Activated naive CD4-positive, alpha-beta T cell treated with anti-CD3 and anti-CD28 coated beads, Interleukin-2, amount 10 ng/mL, durations not matched to agents 7 days and 5 days (primary cell): Measurements from ENCODE around the gene IKZF2.
"Not testable (repeated sequence)": the region's sequence is repeated elsewhere in the genome, so short reads cannot be mapped to it uniquely, and the experiment has no call there.

ENCODE experiments used
- CTCF ChIA-PET: fragments of 350-600 bp; sonication (Branson Sonifier 250); formaldehyde crosslinking; loops from one replicate; lab custom pipeline; 2021; ENCODE audit warnings: antibody characterized with exemption; lab: Charles Lee
- DNase-seq: peaks from one replicate; pipeline ENCODE4 v3.0.0-alpha.2; 2020
- H3K27ac Mint-ChIP-seq: one replicate; pipeline ENCODE4 v1.8.0; 2021; ENCODE audit warnings: mild to moderate bottlenecking, moderate library complexity, mixed read lengths
- H3K27me3 Mint-ChIP-seq: one replicate; pipeline ENCODE4 v1.8.0; 2021; ENCODE audit warnings: mild to moderate bottlenecking, mixed read lengths
- H3K36me3 Mint-ChIP-seq: one replicate; pipeline ENCODE4 v1.8.0; 2021; ENCODE audit warnings: mixed read lengths
- H3K4me1 Mint-ChIP-seq: one replicate; pipeline ENCODE4 v1.8.0; 2021; ENCODE audit warnings: mixed read lengths
- H3K4me3 Mint-ChIP-seq: one replicate; pipeline ENCODE4 v1.8.0; 2021; ENCODE audit warnings: mild to moderate bottlenecking, moderate library complexity, mixed read lengths
- H3K9me3 Mint-ChIP-seq: one replicate; pipeline ENCODE4 v1.8.0; 2021; ENCODE audit warnings: mixed read lengths

The IKZF2 gene

DNA sequence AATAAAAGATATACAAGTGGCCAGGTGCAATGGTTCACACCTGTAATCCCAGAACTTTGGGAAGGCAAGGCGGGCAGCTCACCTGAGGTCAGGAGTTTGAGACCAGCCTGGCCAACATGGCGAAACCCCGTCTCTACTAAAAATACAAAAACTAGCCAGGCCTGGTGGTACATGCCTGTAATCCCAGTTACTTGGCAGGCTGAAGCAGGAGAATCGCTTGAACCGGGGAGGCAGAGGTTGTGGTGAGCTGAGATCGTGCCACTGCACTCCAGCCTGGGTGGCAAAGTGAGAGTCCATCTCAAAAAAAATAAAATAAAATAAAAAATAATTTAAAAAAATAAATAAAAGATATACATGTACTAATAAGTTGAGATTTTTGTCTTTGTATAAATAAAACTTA lies 130.5 kb downstream of the IKZF2 start:
- not testable (repeated sequence) for H3K4me3 Mint-ChIP-seq, H3K27me3 Mint-ChIP-seq

GRCh38 chr2:213020268-213020667 lies 131.1 kb downstream of the IKZF2 start:
- CTCF ChIA-PET: no interaction called here
- H3K4me1 Mint-ChIP-seq: peaks cover 15% of the 10 kb centered on the region
- H3K4me3 Mint-ChIP-seq: no peak overlapping the region
- no peaks in the 10 kb centered on the region for H3K27me3 Mint-ChIP-seq
- H3K9me3 Mint-ChIP-seq: no peaks in the 10 kb centered on the region
- H3K36me3 Mint-ChIP-seq: no peaks in the 10 kb centered on the region
- no peak for DNase-seq
- H3K27ac Mint-ChIP-seq: no peak overlapping the region

More for the DNA sequence above, 130.5 kb downstream of the IKZF2 start:
- DNase-seq, H3K9me3 Mint-ChIP-seq, H3K4me1 Mint-ChIP-seq, H3K36me3 Mint-ChIP-seq, CTCF ChIA-PET, H3K27ac Mint-ChIP-seq: not testable (repeated sequence)

DNA sequence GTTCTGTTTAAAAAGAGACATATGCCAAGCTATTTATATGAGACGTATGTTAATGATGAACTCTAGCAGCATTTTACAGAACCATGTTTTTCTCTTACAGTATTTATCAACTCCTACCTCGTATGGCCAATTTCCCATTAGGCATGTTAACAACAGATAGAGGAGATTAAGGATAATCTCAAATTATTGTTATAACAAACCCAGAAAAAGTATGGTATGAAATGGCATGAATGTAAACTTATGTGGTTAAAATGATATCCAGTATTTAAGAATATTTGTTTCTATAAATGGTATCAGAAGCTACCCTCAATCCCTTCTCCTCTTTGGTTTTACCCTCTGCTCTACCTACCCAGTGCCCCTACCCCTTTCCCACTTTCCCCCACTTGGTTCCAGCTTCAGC lies 132.0 kb downstream of the IKZF2 start:
- CTCF ChIA-PET: interaction anchor here (0.6 kb wide), 1 partner anchor 33 kb away, joined by 3 read pairs; no protein-coding TSS in a partner anchor
- Mint-ChIP-seq H3K9me3 (no peaks in the 10 kb centered on the region), H3K27me3 (no peaks in the 10 kb centered on the region), H3K36me3 (no peaks in the 10 kb centered on the region), H3K4me1 (peaks cover 23% of the 10 kb centered on the region), H3K4me3 (no peak overlapping the region), H3K27ac (no peak overlapping the region)
- DNase-seq: no peak

GRCh38 chr2:213018340-213018901 lies 133.0 kb downstream of the IKZF2 start:
- CTCF ChIA-PET: interaction anchor here (0.6 kb wide), 1 partner anchor 32 kb away, joined by 3 read pairs; no protein-coding TSS in a partner anchor
- H3K4me3 Mint-ChIP-seq: no peak overlapping the region
- H3K27ac Mint-ChIP-seq: no peak overlapping the region
- peaks cover 23% of the 10 kb centered on the region for H3K4me1 Mint-ChIP-seq
- no peaks in the 10 kb centered on the region for H3K27me3 Mint-ChIP-seq
- no peaks in the 10 kb centered on the region for H3K36me3 Mint-ChIP-seq
- no peaks in the 10 kb centered on the region for H3K9me3 Mint-ChIP-seq
- no peak for DNase-seq

DNA sequence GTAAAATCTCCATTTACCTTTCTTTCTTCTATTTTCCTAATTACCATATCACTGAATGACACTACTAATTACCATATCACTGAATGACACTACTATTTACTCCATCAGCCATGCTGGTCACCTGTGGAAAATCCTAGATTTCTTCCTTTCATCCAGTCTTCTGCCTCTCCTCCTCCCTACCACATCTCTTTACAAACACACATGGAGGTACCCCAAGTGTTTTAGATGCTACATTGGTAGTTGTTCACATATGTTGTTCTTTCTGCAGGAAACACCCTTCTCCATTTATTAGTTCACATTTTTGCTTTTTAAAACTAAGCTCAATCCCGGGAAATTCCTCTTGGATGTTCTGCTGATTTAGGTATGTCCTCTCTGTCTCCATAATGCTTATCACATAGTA lies 134.0 kb downstream of the IKZF2 start:
- no peaks in the 10 kb centered on the region for H3K36me3 Mint-ChIP-seq
- H3K27ac Mint-ChIP-seq: no peak overlapping the region
- CTCF ChIA-PET: no interaction called here
- H3K4me1 Mint-ChIP-seq: peaks cover 23% of the 10 kb centered on the region
- no peak for DNase-seq
- H3K4me3 Mint-ChIP-seq: no peak overlapping the region
- H3K9me3 Mint-ChIP-seq: no peaks in the 10 kb centered on the region
- no peaks in the 10 kb centered on the region for H3K27me3 Mint-ChIP-seq

DNA sequence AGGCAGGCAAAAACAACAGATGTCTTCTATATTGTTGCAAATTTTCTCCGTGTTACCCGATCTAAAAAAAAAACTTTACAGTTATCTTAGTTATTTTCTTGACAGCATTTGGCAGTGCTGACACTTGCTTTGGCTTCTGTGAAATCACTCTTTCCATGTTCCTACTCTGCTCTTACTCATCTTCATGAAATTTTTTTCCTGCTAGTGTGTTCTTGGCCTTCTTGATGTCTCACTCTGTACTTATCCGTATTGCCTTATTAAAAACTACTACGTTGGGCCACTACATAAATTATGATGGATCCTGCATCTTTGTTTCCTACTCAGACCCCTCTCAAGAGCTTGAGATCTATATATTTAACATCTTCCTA lies 134.4 kb downstream of the IKZF2 start:
- Mint-ChIP-seq H3K9me3 (no peaks in the 10 kb centered on the region), H3K4me3 (no peak overlapping the region), H3K27me3 (no peaks in the 10 kb centered on the region), H3K4me1 (peaks cover 23% of the 10 kb centered on the region), H3K36me3 (no peaks in the 10 kb centered on the region), H3K27ac (no peak overlapping the region)
- CTCF ChIA-PET: no interaction called here
- DNase-seq: no peak

GRCh38 chr2:213016166-213016983 lies 135.0 kb downstream of the IKZF2 start:
- H3K4me1 Mint-ChIP-seq: peaks cover 23% of the 10 kb centered on the region

DNA sequence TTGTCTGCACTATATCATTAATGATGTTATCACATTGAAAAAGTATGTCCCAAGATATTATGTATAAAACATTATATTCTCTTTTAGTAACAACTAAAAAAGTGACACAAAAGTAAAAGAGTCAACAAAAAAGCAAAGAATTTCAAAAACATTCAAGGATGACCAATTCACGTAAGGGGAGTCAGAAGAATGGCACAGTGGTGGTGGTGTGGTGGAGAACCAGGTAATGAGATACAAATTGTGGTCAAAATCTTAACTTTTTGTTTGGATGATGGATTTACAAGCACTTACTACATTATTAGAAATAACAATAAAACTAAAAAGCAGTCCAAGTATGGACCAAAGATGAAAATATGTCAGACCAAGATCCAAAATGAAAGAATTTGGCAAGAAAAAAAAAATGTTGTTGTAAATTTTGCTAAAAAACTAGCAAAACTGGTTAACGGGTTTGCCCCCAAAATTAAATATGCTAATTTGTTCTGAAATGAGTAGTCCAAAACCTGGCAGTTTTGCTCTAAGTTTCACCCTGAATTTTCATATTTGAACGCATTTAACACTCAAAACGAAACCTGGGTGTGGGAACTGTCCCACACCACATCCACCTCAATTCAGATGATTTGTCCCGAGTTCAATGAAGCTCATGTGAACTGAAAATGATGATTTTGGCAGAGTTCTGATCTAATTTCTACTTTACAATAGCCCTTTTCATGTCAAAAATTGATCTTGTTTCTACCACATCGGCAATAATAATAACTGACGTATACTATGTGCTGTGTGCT lies 135.8 kb downstream of the IKZF2 start:
- peak; percentile 42 for DNase-seq
- Mint-ChIP-seq H3K36me3 (no peaks in the 10 kb centered on the region), H3K9me3 (no peaks in the 10 kb centered on the region), H3K4me1 (peaks cover 23% of the 10 kb centered on the region), H3K27me3 (no peaks in the 10 kb centered on the region), H3K27ac (no peak overlapping the region), H3K4me3 (no peak overlapping the region)
- CTCF ChIA-PET: no interaction called here

More at GRCh38 chr2:213016166-213016983, 135.0 kb downstream of the IKZF2 start:
- Mint-ChIP-seq H3K9me3 (no peaks in the 10 kb centered on the region), H3K27ac (no peak overlapping the region), H3K27me3 (no peaks in the 10 kb centered on the region), H3K36me3 (no peaks in the 10 kb centered on the region), H3K4me3 (no peak overlapping the region)
- no peak for DNase-seq
- CTCF ChIA-PET: no interaction called here

- CTCF ChIA-PET: no interaction called here
- Mint-ChIP-seq H3K9me3 (no peaks in the 10 kb centered on the region), H3K27me3 (no peaks in the 10 kb centered on the region), H3K4me1 (peaks cover 23% of the 10 kb centered on the region), H3K36me3 (no peaks in the 10 kb centered on the region), H3K27ac (no peak overlapping the region), H3K4me3 (no peak overlapping the region)
- DNase-seq: no peak
These were observed 137.4 kb downstream of the IKZF2 start for GRCh38 chr2:213013979-213014378.

GRCh38 chr2:213011505-213011904 lies 139.9 kb downstream of the IKZF2 start:
- no peak overlapping the region for H3K27ac Mint-ChIP-seq

DNA sequence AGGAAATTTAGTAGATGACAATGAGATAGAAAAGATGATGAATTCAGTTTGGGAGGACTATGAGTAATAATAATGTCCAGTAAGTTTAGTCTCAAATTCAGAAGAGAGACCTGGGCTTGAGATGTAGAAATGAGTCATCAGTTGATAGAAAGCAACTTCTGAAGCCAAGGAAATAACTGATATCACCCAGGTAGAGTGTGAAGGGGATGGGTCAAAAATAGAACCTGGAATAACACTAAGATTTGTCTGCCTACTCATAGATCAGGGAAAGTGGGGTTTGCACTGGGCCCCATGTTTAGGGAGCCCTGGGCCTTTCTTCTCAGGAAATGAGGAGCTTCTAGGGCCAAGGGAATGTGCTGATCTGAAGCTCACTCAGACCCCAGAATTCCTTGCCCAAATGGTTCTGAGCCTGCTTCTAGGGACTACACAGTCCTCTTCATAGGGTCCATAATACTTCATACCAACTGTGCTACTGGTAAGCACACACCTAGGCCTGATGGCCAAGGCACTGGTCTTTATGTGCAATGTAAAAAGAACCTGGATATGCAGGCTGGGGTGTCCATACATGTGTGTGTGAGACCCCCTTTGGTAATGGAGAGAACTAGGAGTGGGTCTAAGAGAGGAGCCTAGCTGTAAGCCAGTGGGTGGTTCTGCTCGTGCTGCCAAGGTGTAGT lies 141.2 kb downstream of the IKZF2 start:
- Mint-ChIP-seq H3K36me3 (no peaks in the 10 kb centered on the region), H3K9me3 (no peaks in the 10 kb centered on the region), H3K4me1 (peaks cover 8% of the 10 kb centered on the region), H3K27ac (no peak overlapping the region), H3K27me3 (no peaks in the 10 kb centered on the region), H3K4me3 (no peak overlapping the region)
- CTCF ChIA-PET: no interaction called here
- DNase-seq: no peak

More at GRCh38 chr2:213011505-213011904, 139.9 kb downstream of the IKZF2 start:
- H3K27me3 Mint-ChIP-seq: no peaks in the 10 kb centered on the region
- H3K9me3 Mint-ChIP-seq: no peaks in the 10 kb centered on the region
- no peak for DNase-seq
- H3K4me3 Mint-ChIP-seq: no peak overlapping the region
- peaks cover 20% of the 10 kb centered on the region for H3K4me1 Mint-ChIP-seq
- no peaks in the 10 kb centered on the region for H3K36me3 Mint-ChIP-seq
- CTCF ChIA-PET: no interaction called here

GRCh38 chr2:213007290-213007838 lies 144.0 kb downstream of the IKZF2 start:
- Mint-ChIP-seq H3K27me3 (no peaks in the 10 kb centered on the region), H3K4me3 (no peak overlapping the region), H3K4me1 (no peaks in the 10 kb centered on the region), H3K36me3 (no peaks in the 10 kb centered on the region), H3K9me3 (no peaks in the 10 kb centered on the region), H3K27ac (no peak overlapping the region)
- DNase-seq: no peak
- CTCF ChIA-PET: no interaction called here

DNA sequence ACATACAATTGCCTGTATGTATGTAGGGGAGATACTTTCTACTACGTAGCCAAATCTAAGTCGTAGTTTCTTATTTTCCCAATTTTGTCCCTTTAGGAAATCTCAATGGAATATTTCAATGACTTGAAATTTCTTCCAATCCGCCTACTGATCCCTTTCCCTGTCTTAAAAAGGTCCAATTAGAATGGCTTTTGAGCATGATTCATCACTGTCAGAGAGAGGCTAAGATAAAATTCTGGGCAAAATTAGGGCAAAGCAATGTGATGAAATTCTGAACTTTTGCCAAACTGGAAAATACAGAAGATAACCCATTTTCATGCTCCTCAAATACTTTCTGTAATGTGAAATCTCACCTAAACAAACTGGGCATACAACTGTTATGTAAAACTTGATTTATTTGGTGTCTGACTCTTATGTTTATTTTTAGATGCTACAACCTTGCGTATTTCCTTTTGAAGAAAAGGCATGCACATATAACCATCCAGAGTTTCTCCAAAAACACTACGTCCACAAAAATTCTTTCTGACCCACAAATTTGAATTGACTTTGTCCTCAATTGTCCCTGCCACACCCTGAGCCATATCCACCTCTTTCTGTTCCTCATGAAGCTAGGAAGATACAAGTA lies 147.1 kb downstream of the IKZF2 start:
- no peak for DNase-seq
- Mint-ChIP-seq H3K27ac (no peak overlapping the region), H3K4me1 (peaks cover 4% of the 10 kb centered on the region), H3K27me3 (no peaks in the 10 kb centered on the region), H3K9me3 (no peaks in the 10 kb centered on the region), H3K4me3 (no peak overlapping the region), H3K36me3 (no peaks in the 10 kb centered on the region)
- CTCF ChIA-PET: no interaction called here
